ENCODE data around the gene STARD10. TPM values are rescaled to one million over a fixed set of nuclear protein-coding genes. Genes with fewer than 3 reads are reported as not detected.

STARD10 gene
- total and polyA plus RNA-seq, 2 experiments from 2014 or later = 16.6 to 20.5 TPM

GRCh38 chr11:72786305-72787215 is 7.3 kb downstream of the STARD10 start (continued):
- TF ChIP-seq ZNF462 (CRISPR knock-in tag; IDR thresholded peaks at IDR 0.05) (no peak), CREB1 (CRISPR knock-in tag; IDR thresholded peaks at IDR 0.05; ENCODE audit: low read depth) (no peak), NANOG (IDR thresholded peaks at IDR 0.05; ENCODE audit: borderline replicate concordance) (no peak), EZH2 (IDR thresholded peaks at IDR 0.05; ENCODE audit: low read depth, unreplicated experiment) (no peak), STAT1 (IDR thresholded peaks at IDR 0.05; ENCODE audit: unreplicated experiment) (no peak), CTCF (conservative IDR thresholded peaks at IDR 0.05; ENCODE audit: low read depth in 2 of 2) (no peak), POLR2AphosphoS5 (IDR thresholded peaks at IDR 0.05; ENCODE audit: low read depth) (no peak)

Data from GM23338 (cell line).